ENCODE data around the gene SGPL1.
"Not testable (repeated sequence)": the region's sequence is repeated elsewhere in the genome, so short reads cannot be mapped to it uniquely, and the experiment has no call there.

Gene SGPL1

DNA sequence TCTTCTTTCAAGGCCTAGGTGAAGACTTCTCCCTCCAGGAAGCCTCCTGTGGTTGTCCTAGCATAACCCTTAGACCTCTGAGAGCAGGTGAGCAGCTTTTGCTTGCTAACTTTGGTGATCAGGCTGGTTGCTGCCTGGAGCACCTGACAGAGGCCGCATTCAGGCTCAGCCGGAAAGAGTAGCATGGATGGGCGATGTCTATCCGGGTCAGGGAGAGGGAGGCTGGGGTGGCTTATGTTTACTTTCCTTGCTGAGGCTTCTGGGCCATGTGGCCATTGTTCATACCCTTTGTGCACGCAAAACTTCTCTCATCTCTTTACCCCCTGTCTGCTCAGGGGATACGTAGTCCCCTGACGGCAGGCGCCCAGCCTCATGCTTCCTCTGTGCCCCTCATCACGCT, 100.1 kb downstream of the SGPL1 start:
- no peak overlapping the region for H3K4me3 ChIP-seq (replicated peaks; ENCODE audit: low read depth, low read length)
- DNase-seq (ENCODE audit: extremely low read depth, insufficient read length), result no peak
- no peaks in the 10 kb centered on the region; the same call in 1 of the 2 replicates for H3K27me3 ChIP-seq (replicated peaks; ENCODE audit: control insufficient read depth, insufficient read depth, low read length)
- TF ChIP-seq, protein P1, sequence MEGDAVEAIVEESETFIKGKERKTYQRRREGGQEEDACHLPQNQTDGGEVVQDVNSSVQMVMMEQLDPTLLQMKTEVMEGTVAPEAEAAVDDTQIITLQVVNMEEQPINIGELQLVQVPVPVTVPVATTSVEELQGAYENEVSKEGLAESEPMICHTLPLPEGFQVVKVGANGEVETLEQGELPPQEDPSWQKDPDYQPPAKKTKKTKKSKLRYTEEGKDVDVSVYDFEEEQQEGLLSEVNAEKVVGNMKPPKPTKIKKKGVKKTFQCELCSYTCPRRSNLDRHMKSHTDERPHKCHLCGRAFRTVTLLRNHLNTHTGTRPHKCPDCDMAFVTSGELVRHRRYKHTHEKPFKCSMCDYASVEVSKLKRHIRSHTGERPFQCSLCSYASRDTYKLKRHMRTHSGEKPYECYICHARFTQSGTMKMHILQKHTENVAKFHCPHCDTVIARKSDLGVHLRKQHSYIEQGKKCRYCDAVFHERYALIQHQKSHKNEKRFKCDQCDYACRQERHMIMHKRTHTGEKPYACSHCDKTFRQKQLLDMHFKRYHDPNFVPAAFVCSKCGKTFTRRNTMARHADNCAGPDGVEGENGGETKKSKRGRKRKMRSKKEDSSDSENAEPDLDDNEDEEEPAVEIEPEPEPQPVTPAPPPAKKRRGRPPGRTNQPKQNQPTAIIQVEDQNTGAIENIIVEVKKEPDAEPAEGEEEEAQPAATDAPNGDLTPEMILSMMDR (IDR thresholded peaks at IDR 0.05; ENCODE audit: insufficient read depth, low read length, poor library complexity, severe bottlenecking), result no peak
- H3K36me3 ChIP-seq (ENCODE audit: control insufficient read depth, insufficient read depth, low read length), result no peaks in the 10 kb centered on the region

DNA sequence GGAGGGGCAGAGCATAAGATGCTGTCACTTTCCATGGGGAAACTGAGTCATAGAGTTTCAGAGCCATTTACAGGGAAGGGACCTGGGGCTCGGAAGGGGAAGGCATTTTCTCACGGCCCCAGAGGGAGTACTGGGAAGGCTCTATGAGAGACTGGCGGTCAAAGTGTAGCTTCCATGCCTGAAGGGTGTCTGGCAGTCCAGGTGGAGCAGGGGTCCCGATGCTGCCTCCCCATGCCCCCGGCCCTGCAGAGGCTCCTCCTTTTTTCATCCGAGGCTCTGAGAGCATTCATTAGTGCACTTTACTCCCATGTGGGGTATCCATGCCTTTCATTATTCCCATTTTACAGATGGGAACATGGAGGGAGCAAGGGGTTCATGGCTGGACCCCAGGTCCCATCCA, 100.5 kb downstream of the SGPL1 start:
- TF ChIP-seq, protein P1 (IDR thresholded peaks at IDR 0.05; ENCODE audit: insufficient read depth, low read length, poor library complexity, severe bottlenecking), result no peak
- H3K27me3 ChIP-seq (replicated peaks; ENCODE audit: control insufficient read depth, insufficient read depth, low read length), result no peaks in the 10 kb centered on the region; the same call in 1 of the 2 replicates
- H3K4me3 ChIP-seq (replicated peaks; ENCODE audit: low read depth, low read length), result no peak overlapping the region
- DNase-seq (ENCODE audit: extremely low read depth, insufficient read length), result no peak
- no peaks in the 10 kb centered on the region for H3K36me3 ChIP-seq (ENCODE audit: control insufficient read depth, insufficient read depth, low read length)

DNA sequence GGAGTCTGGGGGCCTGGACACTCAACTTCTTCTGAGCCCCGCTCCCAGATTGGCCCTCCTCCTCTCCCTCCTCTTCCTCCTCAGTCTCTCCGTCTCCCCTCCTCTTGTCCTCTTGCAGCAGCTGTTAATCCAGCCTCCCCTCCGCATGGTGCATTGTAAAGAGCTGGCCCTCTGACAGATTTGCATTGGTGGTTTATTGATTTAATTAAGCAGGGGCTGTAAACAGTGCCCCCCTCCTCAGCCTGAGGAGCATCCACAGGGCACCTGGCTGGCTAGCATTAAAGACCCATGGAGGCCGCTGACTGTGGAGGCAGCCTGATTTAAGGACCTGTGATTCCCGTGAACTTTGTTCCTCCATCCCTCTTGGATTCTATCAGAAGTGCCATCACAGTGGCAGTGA, 101.5 kb downstream of the SGPL1 start:
- H3K4me3 ChIP-seq (replicated peaks; ENCODE audit: low read depth, low read length), result no peak overlapping the region
- TF ChIP-seq, protein P1 (IDR thresholded peaks at IDR 0.05; ENCODE audit: insufficient read depth, low read length, poor library complexity, severe bottlenecking), result no peak
- no peaks in the 10 kb centered on the region; the same call in 1 of the 2 replicates for H3K27me3 ChIP-seq (replicated peaks; ENCODE audit: control insufficient read depth, insufficient read depth, low read length)
- no peak for DNase-seq (ENCODE audit: extremely low read depth, insufficient read length)
- no peaks in the 10 kb centered on the region for H3K36me3 ChIP-seq (ENCODE audit: control insufficient read depth, insufficient read depth, low read length)

DNA sequence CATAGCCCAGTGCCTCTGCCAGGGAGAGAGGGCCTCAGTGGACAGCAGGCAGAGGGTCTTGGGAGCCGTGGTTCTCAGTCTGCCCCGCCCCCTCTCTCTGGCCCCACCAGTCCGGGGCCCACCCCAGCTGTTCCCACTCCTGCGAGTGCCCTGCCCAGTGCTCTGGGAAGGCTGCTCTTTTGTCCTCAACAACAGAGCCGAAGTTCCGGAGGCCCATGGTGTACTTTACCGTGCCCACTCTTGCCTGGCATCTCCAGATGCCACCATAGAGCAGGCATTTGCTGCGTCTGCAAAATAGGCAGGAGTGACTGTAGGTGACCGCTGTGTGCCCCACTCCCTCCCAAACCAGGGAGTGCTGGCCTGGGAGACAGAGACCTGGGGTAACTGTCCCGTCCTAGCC, 101.9 kb downstream of the SGPL1 start:
- TF ChIP-seq, protein P1 (IDR thresholded peaks at IDR 0.05; ENCODE audit: insufficient read depth, low read length, poor library complexity, severe bottlenecking), result no peak
- DNase-seq (ENCODE audit: extremely low read depth, insufficient read length), result no peak

DNA sequence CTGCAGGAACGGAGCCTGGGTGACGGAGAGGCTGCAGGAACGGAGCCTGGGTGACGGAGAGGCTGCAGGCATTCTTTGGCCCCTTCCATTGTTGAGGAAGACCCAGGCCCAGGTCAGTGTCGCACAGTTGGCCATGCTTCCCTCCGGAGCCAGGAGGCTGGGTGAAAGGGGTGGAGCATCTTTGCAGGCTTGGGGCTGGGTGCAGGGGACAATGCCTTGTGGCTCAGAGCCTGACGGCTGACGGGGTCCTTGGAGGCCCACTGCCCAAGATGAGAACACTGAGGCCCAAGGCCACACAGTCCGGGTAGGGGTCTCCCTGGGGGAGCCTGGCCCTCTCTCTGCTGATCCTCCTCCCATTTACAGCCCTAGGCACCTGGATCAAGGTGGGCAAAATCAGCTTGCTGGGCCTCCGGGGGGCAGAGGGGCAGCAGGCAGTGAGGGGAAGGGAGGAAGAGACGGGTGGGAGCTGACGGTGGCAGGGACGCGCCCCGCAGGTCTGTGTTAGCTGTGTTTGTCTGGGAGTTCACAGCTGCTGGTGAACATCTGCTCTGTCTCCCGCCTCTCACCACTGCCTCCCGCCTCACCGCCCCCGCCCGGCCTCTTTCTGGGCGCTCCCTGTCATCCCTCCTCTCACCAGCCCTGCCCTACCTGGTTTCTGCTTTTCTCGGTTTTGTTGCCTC, 103.2 kb downstream of the SGPL1 start:
- TF ChIP-seq, protein P1 (IDR thresholded peaks at IDR 0.05; ENCODE audit: insufficient read depth, low read length, poor library complexity, severe bottlenecking), result no peak
- DNase-seq (ENCODE audit: extremely low read depth, insufficient read length), result no peak
- H3K36me3 ChIP-seq (ENCODE audit: control insufficient read depth, insufficient read depth, low read length), result no peaks in the 10 kb centered on the region
- H3K4me3 ChIP-seq (replicated peaks; ENCODE audit: low read depth, low read length), result no peak overlapping the region
- H3K27me3 ChIP-seq (replicated peaks; ENCODE audit: control insufficient read depth, insufficient read depth, low read length), result no peaks in the 10 kb centered on the region; the same call in 1 of the 2 replicates

More for the DNA sequence above, 101.9 kb downstream of the SGPL1 start:
- H3K27me3 ChIP-seq (replicated peaks; ENCODE audit: control insufficient read depth, insufficient read depth, low read length), result no peaks in the 10 kb centered on the region; the same call in 1 of the 2 replicates
- H3K4me3 ChIP-seq (replicated peaks; ENCODE audit: low read depth, low read length), result no peak overlapping the region
- no peaks in the 10 kb centered on the region for H3K36me3 ChIP-seq (ENCODE audit: control insufficient read depth, insufficient read depth, low read length)

DNA sequence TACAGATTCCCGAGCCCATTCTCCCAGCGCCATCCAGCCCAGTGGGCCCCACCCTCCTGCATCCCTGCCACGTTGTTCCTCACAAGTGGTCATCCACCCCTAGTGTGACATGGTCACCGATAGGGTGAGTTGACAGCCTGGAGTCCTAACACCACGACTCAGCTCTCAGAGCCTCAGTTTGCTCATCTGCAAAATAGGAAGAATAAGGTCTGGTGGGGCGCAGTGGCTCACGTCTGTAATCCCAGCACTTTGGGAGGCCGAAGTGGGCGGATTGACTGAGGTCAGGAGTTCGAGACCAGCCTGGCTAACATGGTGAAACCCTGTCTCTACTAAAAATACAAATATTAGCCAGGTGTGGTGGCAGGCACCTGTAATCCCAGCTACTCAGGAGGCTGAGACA, 104.2 kb downstream of the SGPL1 start:
- DNase-seq (ENCODE audit: extremely low read depth, insufficient read length); H3K36me3 ChIP-seq (ENCODE audit: control insufficient read depth, insufficient read depth, low read length); H3K27me3 ChIP-seq (replicated peaks; ENCODE audit: control insufficient read depth, insufficient read depth, low read length); H3K4me3 ChIP-seq (replicated peaks; ENCODE audit: low read depth, low read length): not testable (repeated sequence)
